Smooth muscle cell (in vitro differentiated cells): ENCODE measurements around the gene JAKMIP1. TPM values are rescaled to one million over a fixed set of nuclear protein-coding genes. Genes with fewer than 3 reads are reported as not detected.

Experiments used
- DNase-seq: peaks from one replicate; lab custom pipeline; 2025; ENCODE audit not compliant: unreplicated experiment; lab: John Stamatoyannopoulos, UW
- H2AFZ ChIP-seq: fragments of 200-600 bp; sonication (generic); 2 replicates; pipeline ENCODE4 v1.6.0; 2016; ENCODE audit warnings: antibody characterized with exemption, low read depth, mild to moderate bottlenecking
- H3F3A ChIP-seq: fragments of 200-600 bp; sonication (generic); 2 replicates; pipeline ENCODE4 v1.6.0; 2017; ENCODE audit warnings: antibody characterized with exemption, low read depth
- H3K27ac ChIP-seq: fragments of 200-600 bp; sonication (generic); 2 replicates; pipeline ENCODE4 v1.5.1; 2016; ENCODE audit warnings: low read depth, mild to moderate bottlenecking
- H3K27me3 ChIP-seq: fragments of 200-600 bp; sonication (generic); 2 replicates; pipeline ENCODE4 v1.6.1; 2016; ENCODE audit warnings: low read depth, mild to moderate bottlenecking
- H3K36me3 ChIP-seq: fragments of 200-600 bp; sonication (generic); 2 replicates; pipeline ENCODE4 v1.5.1; 2016; ENCODE audit warnings: low read depth
- H3K4me1 ChIP-seq: fragments of 200-600 bp; sonication (generic); 2 replicates; pipeline ENCODE4 v1.5.1; 2016; ENCODE audit warnings: low read depth
- H3K4me2 ChIP-seq: fragments of 200-600 bp; sonication (generic); 2 replicates; pipeline ENCODE4 v1.6.0; 2016; ENCODE audit warnings: mild to moderate bottlenecking
- H3K4me3 ChIP-seq: fragments of 200-600 bp; sonication (generic); 2 replicates; pipeline ENCODE4 v1.5.1; 2016; ENCODE audit warnings: mild to moderate bottlenecking
- H3K79me2 ChIP-seq: fragments of 200-600 bp; sonication (generic); 2 replicates; pipeline ENCODE4 v1.6.0; 2016; ENCODE audit warnings: low read depth, mild to moderate bottlenecking
- H3K9ac ChIP-seq: fragments of 200-600 bp; sonication (generic); 2 replicates; pipeline ENCODE4 v1.6.0; 2016; ENCODE audit warnings: low read depth
- H3K9me3 ChIP-seq: fragments of 200-600 bp; sonication (generic); replicated peaks from 2 replicates; pipeline ENCODE4 v1.5.1; 2016; ENCODE audit warnings: low read depth
- H4K20me1 ChIP-seq: fragments of 200-600 bp; sonication (generic); 2 replicates; pipeline ENCODE4 v1.6.0; 2016; ENCODE audit warnings: low read depth
- CTCF ChIP-seq: fragments of 200-600 bp; sonication (generic); IDR thresholded peaks from 2 replicates; pipeline ENCODE4 v1.5.1; 2017; ENCODE audit warnings: borderline replicate concordance, mild to moderate bottlenecking, antibody characterized with exemption; ENCODE audit not compliant: insufficient read depth, poor library complexity, severe bottlenecking
- WGBS: methylation state at CpG from one replicate; pipeline ENCODE4 v1.1.7; 2016; ENCODE audit warnings: low lambda C conversion rate; 5-methylcytosine and 5-hydroxymethylcytosine counted together
- polyA plus RNA-seq: library from polyadenylated mRNA; unstranded; fragments of >200 nt; fragmentation: Nextera tagmentation; extraction: Ambion mirVana; gene quantifications from 2 replicates; pipeline ENCODE4 v1.2.1, GENCODE V29; 2016
- total RNA-seq: library from RNA; depleted of rRNA; stranded (reverse); fragments of >200 nt; gene quantifications from 2 replicates; pipeline ENCODE4 v1.2.3, GENCODE V29; 2014

JAKMIP1 gene
- total and polyA plus RNA-seq, 2 experiments from 2014 or later: 0.64 TPM; not detected in 1

- Histone ChIP-seq H2AFZ (no peak overlapping the region), H3K79me2 (no peaks in the 10 kb centered on the region), H3K9ac (no peak overlapping the region), H3K9me3 (no peaks in the 10 kb centered on the region), H3F3A (no peaks in the 10 kb centered on the region), H3K27me3 (no peaks in the 10 kb centered on the region), H3K4me1 (no peaks in the 10 kb centered on the region), H3K36me3 (no peaks in the 10 kb centered on the region), H3K4me3 (no peak overlapping the region), H4K20me1 (no peaks in the 10 kb centered on the region), H3K4me2 (no peak overlapping the region), H3K27ac (no peak overlapping the region)
- WGBS: 87% methylated on average over 11 of the region's 11 CpGs
- TF ChIP-seq CTCF: no peak
- DNase-seq: no peak
These were observed 39.6 kb upstream of the JAKMIP1 start for GRCh38 chr4:6239968-6240367.

GRCh38 chr4:6239486-6239885, 39.1 kb upstream of the JAKMIP1 start:
- no peak overlapping the region for H3K9ac ChIP-seq
- no peak overlapping the region for H3K4me3 ChIP-seq
- H3K4me1 ChIP-seq: no peaks in the 10 kb centered on the region
- no peak overlapping the region for H3K27ac ChIP-seq
- H2AFZ ChIP-seq: no peak overlapping the region
- no peaks in the 10 kb centered on the region for H3K9me3 ChIP-seq
- H3K27me3 ChIP-seq: no peaks in the 10 kb centered on the region
- H3K36me3 ChIP-seq: no peaks in the 10 kb centered on the region
- H3F3A ChIP-seq: no peaks in the 10 kb centered on the region
- H3K79me2 ChIP-seq: no peaks in the 10 kb centered on the region
- no peak for TF ChIP-seq CTCF
- no peak overlapping the region for H3K4me2 ChIP-seq
- no peaks in the 10 kb centered on the region for H4K20me1 ChIP-seq
- 88% methylated on average over 8 of the region's 8 CpGs for WGBS
- DNase-seq: no peak

- no peak overlapping the region for H2AFZ ChIP-seq
These were observed 36.6 kb upstream of the JAKMIP1 start for GRCh38 chr4:6236816-6237390.

More at GRCh38 chr4:6236816-6237390, 36.6 kb upstream of the JAKMIP1 start:
- H3K79me2 ChIP-seq: no peaks in the 10 kb centered on the region
- no peak for TF ChIP-seq CTCF
- WGBS: 85% methylated on average over 12 of the region's 12 CpGs
- H3K27ac ChIP-seq: no peak overlapping the region
- H3K9ac ChIP-seq: no peak overlapping the region
- no peak overlapping the region for H3K4me2 ChIP-seq
- no peaks in the 10 kb centered on the region for H3K36me3 ChIP-seq
- DNase-seq: no peak
- no peaks in the 10 kb centered on the region for H4K20me1 ChIP-seq
- no peaks in the 10 kb centered on the region for H3K9me3 ChIP-seq
- H3K27me3 ChIP-seq: no peaks in the 10 kb centered on the region
- no peak overlapping the region for H3K4me3 ChIP-seq
- H3F3A ChIP-seq: no peaks in the 10 kb centered on the region
- no peaks in the 10 kb centered on the region for H3K4me1 ChIP-seq
